ENCODE measurements around the gene OSBPL8.
"Not testable (repeated sequence)": the region's sequence is repeated elsewhere in the genome, so short reads cannot be mapped to it uniquely, and the experiment has no call there.

OSBPL8 gene

DNA sequence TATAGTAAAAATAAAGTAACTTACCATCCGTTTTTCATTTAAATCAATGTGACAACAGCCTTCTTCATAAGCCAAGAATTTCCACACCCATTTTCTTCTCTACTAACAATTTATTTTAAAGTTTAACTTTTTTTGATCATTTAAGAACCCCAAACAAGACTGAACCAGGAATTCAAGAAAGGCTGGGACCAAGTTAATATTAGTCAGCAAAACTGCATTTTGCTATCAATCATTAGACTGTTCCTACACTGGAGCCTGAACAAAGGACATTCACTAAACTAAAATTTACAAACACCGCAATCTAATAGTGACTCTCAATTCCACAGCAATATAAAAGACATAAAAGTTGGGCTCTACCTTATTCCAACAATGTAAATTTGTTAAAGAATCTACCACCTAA is 73.6 kb downstream of the OSBPL8 start:
- Histone ChIP-seq H3K36me3 (ENCODE audit: low read length) (peaks cover 6% of the 10 kb centered on the region; the same call in 1 of the 2 replicates), H3K4me2 (ENCODE audit: low read depth, low read length, poor library complexity, severe bottlenecking) (no peak overlapping the region), H3K79me2 (ENCODE audit: insufficient read depth, low read length) (no peaks in the 10 kb centered on the region), H3K4me3 (ENCODE audit: insufficient read depth, low read length, poor library complexity, severe bottlenecking) (no peak overlapping the region), H2AFZ (ENCODE audit: low read depth, low read length, severe bottlenecking) (no peak overlapping the region), H3K9ac (ENCODE audit: low read length) (no peak overlapping the region), H3K27me3 (ENCODE audit: low read length) (no peaks in the 10 kb centered on the region), H3K9me2 (replicated peaks; ENCODE audit: insufficient read depth, low read length) (no peaks in the 10 kb centered on the region), H3K27ac (ENCODE audit: low read depth, low read length) (no peak overlapping the region), H3F3A (ENCODE audit: insufficient read depth) (no peaks in the 10 kb centered on the region), H4K20me1 (ENCODE audit: low read depth, low read length) (no peaks in the 10 kb centered on the region), H3K9me3 (ENCODE audit: insufficient read depth, low read length) (no peaks in the 10 kb centered on the region)
- TF ChIP-seq, protein P1, sequence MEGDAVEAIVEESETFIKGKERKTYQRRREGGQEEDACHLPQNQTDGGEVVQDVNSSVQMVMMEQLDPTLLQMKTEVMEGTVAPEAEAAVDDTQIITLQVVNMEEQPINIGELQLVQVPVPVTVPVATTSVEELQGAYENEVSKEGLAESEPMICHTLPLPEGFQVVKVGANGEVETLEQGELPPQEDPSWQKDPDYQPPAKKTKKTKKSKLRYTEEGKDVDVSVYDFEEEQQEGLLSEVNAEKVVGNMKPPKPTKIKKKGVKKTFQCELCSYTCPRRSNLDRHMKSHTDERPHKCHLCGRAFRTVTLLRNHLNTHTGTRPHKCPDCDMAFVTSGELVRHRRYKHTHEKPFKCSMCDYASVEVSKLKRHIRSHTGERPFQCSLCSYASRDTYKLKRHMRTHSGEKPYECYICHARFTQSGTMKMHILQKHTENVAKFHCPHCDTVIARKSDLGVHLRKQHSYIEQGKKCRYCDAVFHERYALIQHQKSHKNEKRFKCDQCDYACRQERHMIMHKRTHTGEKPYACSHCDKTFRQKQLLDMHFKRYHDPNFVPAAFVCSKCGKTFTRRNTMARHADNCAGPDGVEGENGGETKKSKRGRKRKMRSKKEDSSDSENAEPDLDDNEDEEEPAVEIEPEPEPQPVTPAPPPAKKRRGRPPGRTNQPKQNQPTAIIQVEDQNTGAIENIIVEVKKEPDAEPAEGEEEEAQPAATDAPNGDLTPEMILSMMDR (IDR thresholded peaks at IDR 0.05; ENCODE audit: insufficient read depth, low read length, poor library complexity, severe bottlenecking) = no peak
- TF ChIP-seq EZH2phosphoT487 (conservative IDR thresholded peaks at IDR 0.05; ENCODE audit: low read length) = no peak

DNA sequence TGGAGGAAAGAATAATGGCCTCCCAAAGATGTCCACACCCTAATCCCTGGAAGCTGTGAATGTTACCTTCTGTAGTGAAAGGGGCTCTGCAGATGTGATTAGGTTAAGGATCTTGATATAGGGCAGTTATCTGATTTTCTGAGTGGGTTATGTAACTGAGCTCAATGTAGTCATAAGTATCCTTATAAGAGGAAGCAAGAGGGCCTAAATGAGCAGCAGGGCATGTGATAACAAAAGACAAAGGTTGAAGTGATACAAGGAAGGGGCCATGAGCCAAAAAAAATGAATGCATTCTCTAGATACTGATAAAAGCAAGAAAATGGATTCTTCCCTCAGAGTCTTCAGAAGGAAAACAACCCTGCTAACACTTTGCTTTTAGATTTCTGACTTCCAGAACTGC is 78.8 kb downstream of the OSBPL8 start:
- no peak overlapping the region for H3K27ac ChIP-seq (ENCODE audit: low read depth, low read length)
- TF ChIP-seq, protein P1 (IDR thresholded peaks at IDR 0.05; ENCODE audit: insufficient read depth, low read length, poor library complexity, severe bottlenecking) = no peak
- no peak for TF ChIP-seq EZH2phosphoT487 (conservative IDR thresholded peaks at IDR 0.05; ENCODE audit: low read length)
- peaks cover 3% of the 10 kb centered on the region; the same call in 1 of the 2 replicates for H3K36me3 ChIP-seq (ENCODE audit: low read length)
- H2AFZ ChIP-seq (ENCODE audit: low read depth, low read length, severe bottlenecking) = no peak overlapping the region
- no peaks in the 10 kb centered on the region for H3K9me2 ChIP-seq (replicated peaks; ENCODE audit: insufficient read depth, low read length)
- H3K27me3 ChIP-seq (ENCODE audit: low read length) = no peaks in the 10 kb centered on the region
- H3K4me3 ChIP-seq (ENCODE audit: insufficient read depth, low read length, poor library complexity, severe bottlenecking) = no peak overlapping the region
- no peak overlapping the region for H3K9ac ChIP-seq (ENCODE audit: low read length)
- H3K4me2 ChIP-seq (ENCODE audit: low read depth, low read length, poor library complexity, severe bottlenecking) = no peak overlapping the region
- H3F3A ChIP-seq (ENCODE audit: insufficient read depth) = no peaks in the 10 kb centered on the region
- no peaks in the 10 kb centered on the region for H4K20me1 ChIP-seq (ENCODE audit: low read depth, low read length)
- no peaks in the 10 kb centered on the region for H3K9me3 ChIP-seq (ENCODE audit: insufficient read depth, low read length)
- no peaks in the 10 kb centered on the region for H3K79me2 ChIP-seq (ENCODE audit: insufficient read depth, low read length)

DNA sequence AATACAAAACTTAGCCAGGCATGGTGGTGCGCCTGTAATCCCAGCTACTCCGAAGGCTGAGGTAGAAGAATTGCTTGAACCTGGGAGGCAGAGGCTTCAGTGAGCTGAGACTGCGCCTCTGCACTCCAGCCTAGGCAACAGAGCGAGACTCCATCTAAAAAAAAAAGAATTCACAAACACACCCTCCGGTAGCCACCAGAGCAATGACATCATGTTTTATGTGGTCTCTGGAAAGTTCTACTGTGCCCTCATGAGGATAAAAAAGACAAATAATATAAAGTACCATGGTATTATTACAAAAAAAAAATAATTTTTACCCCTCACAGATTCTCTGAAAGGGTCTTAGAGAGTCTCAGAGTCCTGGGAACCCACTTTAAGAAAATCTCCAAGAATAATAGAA is 81.5 kb downstream of the OSBPL8 start:
- Histone ChIP-seq H3K36me3 (ENCODE audit: low read length) (no peaks in the 10 kb centered on the region), H3F3A (ENCODE audit: insufficient read depth) (no peaks in the 10 kb centered on the region), H2AFZ (ENCODE audit: low read depth, low read length, severe bottlenecking) (no peak overlapping the region), H4K20me1 (ENCODE audit: low read depth, low read length) (no peaks in the 10 kb centered on the region), H3K9me2 (replicated peaks; ENCODE audit: insufficient read depth, low read length) (no peaks in the 10 kb centered on the region), H3K4me3 (ENCODE audit: insufficient read depth, low read length, poor library complexity, severe bottlenecking) (no peak overlapping the region), H3K27ac (ENCODE audit: low read depth, low read length) (no peak overlapping the region), H3K9ac (ENCODE audit: low read length) (no peak overlapping the region), H3K79me2 (ENCODE audit: insufficient read depth, low read length) (0 out of 2 replicates have a peak, but pooled peaks cover 2% of the 10 kb centered on the region), H3K27me3 (ENCODE audit: low read length) (no peaks in the 10 kb centered on the region), H3K4me2 (ENCODE audit: low read depth, low read length, poor library complexity, severe bottlenecking) (no peak overlapping the region), H3K9me3 (ENCODE audit: insufficient read depth, low read length) (no peaks in the 10 kb centered on the region)
- TF ChIP-seq EZH2phosphoT487 (conservative IDR thresholded peaks at IDR 0.05; ENCODE audit: low read length) = no peak
- TF ChIP-seq, protein P1 (IDR thresholded peaks at IDR 0.05; ENCODE audit: insufficient read depth, low read length, poor library complexity, severe bottlenecking) = no peak

DNA sequence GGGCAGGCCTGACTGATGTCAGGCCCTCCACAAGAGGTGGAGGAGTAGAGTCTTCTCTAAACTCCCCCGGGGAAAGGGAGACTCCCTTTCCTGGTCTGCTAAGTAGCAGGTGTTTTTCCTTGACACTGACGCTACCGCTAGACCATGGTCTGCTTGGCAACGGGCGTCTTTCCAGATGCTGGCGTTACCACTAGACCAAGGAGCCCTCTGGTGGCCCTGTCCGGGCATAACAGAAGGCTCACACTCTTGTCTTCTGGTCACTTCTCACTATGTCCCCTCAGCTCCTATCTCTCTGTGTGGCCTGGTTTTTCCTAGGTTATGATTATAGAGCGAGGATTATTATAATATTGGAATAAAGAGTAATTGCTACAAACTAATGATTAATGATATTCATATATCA is 86.7 kb downstream of the OSBPL8 start:
- not testable (repeated sequence) for H3K9me2 ChIP-seq (replicated peaks; ENCODE audit: insufficient read depth, low read length); H3K9me3 ChIP-seq (ENCODE audit: insufficient read depth, low read length); H3F3A ChIP-seq (ENCODE audit: insufficient read depth); H3K27me3 ChIP-seq (ENCODE audit: low read length); H2AFZ ChIP-seq (ENCODE audit: low read depth, low read length, severe bottlenecking); H3K4me2 ChIP-seq (ENCODE audit: low read depth, low read length, poor library complexity, severe bottlenecking); H3K9ac ChIP-seq (ENCODE audit: low read length); H3K4me3 ChIP-seq (ENCODE audit: insufficient read depth, low read length, poor library complexity, severe bottlenecking); H3K36me3 ChIP-seq (ENCODE audit: low read length); H3K27ac ChIP-seq (ENCODE audit: low read depth, low read length); H4K20me1 ChIP-seq (ENCODE audit: low read depth, low read length)
- H3K79me2 ChIP-seq (ENCODE audit: insufficient read depth, low read length) = peaks cover 18% of the 10 kb centered on the region; the same call in 1 of the 2 replicates
